ENCODE data around the gene FEZ2.

The FEZ2 gene

DNA sequence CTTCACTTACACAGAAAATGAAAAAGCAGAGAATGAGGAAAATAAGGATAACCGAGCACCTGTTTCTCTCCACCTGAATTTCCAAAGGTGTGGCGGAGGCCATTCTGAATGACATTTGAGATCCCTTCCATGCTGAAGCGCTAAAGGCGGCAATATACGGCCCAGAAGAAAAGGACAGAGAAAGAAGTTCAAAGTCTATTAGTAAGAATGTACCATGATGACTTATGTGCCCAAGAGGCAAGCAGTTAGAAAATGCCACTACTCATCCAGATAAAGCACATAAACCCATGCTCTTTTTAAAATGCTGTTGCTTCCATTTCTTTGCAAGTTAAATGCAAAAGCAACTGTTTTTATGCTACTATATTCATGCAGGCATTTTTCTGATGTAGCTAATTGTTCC is 37.2 kb downstream of the FEZ2 start:
- DNase-seq, result no peak

DNA sequence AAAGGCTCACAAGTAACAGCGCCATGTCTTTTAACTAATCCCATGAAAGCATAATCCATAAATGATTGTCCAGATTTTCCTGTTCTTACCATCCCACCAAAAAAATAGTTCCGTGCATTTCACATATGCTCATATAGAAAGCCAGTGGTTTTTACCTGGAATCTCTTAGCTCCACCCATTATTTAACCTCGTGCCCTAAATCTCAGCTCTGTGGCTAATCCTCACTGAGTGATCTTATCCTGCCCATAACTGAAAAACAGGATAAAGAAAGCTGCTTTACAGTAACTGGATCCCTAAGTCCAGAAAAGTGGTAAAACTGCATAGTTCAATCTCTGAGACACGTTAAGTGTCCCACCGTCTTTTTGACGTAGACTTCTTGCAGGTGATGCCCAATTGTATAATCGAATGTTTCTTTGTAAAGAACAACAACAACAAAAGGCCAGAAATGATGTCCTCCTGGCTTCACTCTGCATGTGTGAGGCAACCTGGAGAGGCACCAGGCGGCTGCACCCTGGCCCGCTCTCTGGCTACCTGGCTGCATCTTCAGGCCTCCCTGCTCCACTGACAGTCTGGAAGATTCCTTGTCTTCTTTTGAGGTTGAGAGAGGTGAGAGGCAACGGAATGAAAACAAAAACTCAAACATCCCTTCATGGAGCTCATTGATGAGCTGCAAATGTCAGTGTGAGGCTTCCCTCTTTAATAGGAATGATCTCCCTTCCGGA is 38.6 kb downstream of the FEZ2 start:
- no peak for DNase-seq

DNA sequence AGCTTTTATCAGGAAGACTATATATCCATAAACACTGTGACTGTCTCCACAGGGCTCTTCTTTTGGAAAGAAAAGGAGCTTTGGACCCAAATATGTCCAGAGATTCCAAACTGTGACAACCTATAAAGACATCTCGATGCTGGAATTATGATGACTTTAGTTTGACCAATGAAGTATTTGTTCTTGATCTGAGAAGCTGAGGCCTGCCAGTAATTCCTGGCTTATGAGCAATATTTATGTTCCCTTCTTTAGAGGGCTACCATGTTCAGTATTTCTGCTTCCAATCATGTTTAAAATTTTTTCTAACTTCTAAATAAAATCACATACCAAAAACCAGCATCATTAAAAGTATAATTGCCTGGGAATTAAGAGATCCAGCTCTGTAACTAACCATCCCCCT is 41.1 kb downstream of the FEZ2 start:
- DNase-seq, result no peak

DNA sequence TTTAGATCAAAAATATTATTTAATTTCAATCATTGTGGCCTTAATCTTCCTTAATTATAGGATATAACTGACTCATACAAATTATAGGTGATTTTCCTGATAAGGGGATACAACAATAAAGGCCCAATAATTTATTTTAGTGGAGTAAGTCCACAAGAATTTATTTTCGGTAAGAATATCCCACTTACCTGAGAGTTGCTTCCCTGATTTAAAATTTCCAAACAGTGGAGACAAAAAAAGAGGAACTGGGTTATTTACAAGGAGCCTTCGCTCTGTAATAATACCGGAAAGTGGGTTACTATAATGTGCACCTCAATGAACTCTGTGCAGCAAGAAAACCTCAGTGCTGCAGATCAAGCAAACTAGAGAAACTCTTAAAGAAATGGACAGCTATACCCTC is 42.2 kb downstream of the FEZ2 start:
- DNase-seq, result no peak

DNA sequence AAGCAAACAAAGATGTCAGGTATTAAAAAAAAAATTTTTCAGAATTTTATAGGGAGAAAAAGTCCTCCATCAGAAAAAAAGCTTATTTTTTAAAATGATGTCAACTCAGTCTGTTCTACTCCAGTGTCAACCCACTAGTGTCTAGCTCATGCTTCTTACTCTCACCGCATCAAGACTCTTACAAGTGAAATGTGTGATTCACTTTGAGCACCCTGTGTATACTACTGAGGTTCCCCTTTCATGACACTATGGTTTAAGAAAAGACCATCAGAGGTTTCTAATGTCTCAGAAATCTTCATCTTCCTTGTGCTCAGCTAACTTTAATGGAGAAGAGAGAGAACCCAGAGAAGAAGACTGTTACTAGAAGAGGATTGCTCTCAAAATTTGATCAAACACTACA is 43.4 kb downstream of the FEZ2 start:
- no peak for DNase-seq

DNA sequence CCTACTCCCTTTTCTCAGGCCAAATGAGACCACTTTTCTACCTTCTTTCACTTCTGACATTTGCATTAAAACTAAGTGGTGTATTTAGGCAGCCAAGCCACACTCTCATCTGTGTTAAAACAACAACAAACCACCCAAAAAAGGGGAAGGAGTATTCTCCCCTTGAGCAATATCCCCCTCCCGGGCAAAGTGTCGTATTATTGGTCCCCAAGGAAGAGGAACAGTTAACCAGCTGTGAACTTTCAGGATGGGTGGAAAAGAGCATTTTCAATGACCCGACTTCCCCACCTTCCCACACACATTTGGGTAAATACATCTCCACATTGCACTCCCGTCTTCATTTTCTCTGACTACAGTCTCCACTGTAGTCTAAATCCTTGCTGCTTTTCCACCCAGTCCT is 44.3 kb downstream of the FEZ2 start:
- DNase-seq, result peak; percentile 67

DNA sequence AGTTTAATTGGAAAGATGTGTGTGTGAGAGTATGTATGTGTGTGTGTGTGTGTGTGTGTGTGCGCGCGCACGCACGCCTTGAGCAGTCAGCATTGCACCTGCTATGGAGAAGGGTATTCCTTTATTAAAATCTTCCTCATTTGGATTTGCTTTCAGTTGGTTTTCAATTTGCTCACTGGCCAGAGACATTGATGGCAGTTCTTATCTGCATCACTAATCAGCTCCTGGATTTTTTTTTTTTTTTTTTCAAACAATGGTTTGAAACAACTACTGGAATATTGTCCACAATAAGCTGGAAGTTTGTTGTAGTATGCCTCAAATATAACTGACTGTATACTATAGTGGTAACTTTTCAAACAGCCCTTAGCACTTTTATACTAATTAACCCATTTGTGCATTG is 48.0 kb downstream of the FEZ2 start:
- no peak for DNase-seq

DNA sequence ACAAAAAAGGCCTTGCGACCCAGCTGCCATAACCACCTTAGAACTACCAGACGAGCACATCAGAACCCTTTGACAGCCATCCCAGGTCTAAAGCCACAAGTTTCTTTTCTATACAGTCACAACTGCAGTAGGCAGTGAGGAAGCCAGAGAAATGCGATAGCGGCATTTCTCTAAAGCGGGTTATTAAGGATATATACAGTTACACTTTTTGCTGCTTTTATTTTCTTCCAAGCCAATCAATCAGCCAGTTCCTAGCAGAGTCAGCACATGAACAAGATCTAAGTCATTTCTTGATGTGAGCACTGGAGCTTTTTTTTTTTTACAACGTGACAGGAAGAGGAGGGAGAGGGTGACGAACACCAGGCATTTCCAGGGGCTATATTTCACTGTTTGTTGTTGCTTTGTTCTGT is 48.8 kb downstream of the FEZ2 start:
- DNase-seq, result peak; percentile 35

DNA sequence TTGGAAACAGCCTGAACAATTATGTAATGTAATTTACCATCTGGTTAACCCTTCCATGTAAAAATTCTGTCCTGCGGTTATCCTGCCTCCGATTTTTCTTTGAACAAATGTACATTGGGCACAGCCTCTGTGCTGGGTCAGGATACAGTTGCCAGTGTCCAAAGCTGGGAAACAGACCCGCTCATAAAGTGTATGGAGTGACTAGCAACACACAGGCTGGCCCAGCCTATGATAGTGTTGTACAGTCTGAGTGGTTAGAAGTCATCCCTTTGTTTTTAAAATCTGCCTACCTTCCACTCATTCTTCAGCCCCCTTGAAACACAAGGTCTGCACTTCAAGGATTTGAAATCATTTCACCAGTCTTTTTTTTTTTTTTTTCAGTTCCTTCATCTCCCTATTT is 50.1 kb downstream of the FEZ2 start:
- DNase-seq, result no peak

DNA sequence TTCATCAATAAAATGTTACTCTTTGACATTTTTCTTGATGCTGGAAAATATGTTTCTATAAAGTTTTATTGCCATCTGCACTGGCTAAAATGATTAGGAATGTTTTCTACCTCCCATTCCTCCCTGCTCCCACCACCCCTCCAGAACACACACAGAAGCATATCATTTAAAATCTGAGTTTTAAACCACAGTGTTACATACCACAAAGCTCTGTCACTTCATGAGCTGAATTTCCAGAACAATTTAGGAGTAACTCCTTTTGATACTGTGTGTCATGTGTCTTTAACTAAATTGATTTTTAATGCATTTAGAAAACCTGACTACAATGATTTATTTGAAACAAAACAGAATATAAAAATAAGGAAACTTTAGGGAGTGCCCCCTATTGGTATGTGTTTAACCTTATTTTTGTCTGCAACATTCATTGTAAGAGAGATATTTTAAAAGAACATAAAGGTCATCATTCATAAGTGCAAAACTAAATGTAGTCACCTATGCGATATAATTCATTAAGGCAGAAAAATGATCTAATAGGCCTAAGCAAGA is 52.0 kb downstream of the FEZ2 start:
- DNase-seq, result no peak

DNA sequence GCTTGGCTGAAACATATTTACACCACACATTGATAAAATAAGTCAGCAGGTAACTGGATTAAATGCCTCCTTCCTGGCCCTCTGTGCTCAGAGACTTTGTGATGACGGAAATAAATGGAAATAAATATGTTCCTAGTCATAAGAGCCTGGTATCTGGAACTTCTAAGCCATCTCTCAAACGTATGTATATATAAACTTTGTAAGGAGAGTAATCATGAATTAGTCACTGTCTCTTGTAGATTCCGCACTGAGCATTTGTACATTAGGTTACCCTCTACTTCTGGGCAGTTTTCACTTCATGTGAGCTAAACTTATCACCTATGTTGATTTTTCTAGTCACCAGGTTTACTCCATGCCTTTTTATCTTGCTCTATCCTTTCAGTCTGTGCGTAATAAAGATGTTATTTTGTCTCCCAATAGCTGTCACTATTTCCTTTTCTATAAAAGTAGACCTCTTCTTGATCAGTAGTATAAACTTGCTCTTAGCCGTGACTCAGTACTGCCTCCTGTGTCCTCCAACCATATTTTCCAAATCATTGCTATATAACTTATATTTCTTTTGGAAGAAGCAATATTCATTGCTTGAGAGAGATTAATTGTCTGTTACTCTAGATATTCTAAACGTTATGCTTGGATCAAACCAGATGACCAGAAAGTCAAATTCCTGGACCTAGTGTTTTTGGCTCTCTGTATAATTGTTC is 53.2 kb downstream of the FEZ2 start:
- no peak for DNase-seq

DNA sequence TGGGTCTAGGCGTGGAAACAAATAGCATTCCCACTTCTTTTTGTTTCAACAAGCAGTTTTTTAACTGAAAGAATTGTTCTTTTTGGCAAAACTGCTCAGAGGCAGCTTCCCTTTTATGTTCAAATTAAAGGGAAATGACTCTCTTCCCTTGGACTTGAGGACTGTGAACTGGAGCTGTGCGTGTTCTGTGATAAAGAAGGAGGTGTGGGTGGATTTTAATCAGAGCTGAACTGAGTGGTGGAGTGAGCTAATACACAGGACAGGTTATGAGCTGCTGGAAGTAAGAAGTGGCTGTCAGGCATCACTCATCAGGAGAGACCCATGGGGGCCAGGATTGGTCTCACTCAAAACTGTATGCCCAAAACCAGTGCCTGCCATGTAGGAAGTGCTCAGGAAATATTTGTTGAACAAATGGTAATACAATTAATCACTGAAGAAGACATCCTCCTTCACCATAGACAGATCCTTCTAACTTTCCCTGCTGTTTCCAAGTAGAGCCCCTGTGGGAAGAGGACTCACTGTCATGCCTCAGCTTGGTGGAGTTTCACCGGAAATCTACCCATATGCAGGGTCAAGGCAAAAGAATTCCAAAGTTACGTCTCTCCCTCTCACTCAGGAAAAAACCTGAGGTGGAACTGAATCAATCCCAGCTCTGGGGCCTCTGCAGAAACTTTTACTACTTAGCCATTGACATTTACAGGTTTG is 55.9 kb downstream of the FEZ2 start:
- DNase-seq, result peak; percentile 18

DNA sequence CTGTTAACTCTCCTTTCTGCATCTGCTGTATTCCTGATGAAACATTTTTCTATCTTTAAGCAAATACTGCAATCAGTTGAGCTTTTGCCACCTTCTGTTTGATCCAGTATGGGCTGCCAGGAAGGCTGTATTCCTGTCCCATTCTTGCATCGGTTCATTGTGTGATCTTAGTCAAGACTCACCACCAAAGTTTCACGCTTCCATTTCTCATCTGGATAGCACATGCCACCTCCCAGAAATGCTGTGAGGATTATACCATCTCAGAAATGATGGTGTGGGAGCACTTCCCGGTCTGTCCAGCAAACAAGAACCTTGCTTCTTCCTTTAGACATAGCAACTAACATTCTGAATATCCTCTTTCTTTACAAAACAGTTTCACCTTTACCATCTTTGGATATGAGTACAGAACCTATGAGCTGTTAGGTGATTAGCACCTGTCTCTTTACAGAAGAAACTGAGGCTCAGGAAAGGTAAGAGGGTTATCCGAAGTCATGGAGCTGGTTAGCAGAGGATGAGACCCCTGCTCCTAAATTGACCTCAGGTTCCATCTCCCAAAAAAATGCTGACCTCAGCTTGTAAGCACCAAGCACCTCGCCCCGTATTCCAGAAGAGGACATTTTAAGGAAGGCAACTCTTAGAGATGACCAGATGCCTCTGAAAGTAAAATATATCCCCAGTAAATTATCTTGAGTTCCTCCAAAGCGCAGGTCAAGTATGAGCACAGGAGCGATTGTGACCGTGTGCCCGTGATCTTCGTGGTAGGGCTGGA is 56.8 kb downstream of the FEZ2 start:
- no peak for DNase-seq

DNA sequence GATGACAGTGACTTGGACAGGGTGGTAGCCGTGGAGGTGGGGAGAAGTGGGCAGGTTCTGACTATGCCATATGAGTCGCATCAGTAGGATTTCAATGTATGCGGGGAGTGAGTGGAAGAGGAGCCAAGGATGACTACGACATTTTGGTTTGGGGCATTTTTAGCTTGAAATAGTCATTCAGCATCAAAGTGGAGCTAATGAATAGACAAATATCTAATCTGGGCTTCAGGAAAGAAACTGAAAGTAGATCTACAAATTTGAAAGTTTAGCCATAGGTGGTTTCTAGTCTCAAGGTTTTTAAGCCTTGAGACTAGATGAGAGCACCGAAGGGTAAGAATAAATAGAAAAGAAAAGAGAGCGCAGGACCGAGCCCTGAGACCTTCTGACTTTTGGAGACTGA is 58.3 kb downstream of the FEZ2 start:
- DNase-seq, result no peak

DNA sequence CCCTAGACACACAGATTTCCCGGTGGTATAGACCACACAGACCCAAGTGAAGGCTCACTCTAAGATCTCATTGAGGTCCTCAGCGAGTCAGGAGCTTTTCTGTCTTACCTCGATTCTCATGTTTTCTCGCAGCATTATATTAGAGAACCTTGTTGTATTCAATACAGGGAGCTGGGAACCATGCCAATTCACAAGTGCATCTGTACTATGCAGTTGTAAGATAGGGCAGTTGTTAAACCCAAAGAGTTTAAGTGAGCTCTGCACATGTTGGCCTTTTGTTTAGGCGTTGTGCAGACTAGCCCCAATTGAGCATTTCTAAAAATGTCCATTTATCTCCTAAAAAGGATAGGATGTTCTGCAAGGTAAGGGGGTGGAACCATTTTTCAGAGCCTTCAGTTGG is 59.6 kb downstream of the FEZ2 start:
- DNase-seq, result peak; percentile 92

DNA sequence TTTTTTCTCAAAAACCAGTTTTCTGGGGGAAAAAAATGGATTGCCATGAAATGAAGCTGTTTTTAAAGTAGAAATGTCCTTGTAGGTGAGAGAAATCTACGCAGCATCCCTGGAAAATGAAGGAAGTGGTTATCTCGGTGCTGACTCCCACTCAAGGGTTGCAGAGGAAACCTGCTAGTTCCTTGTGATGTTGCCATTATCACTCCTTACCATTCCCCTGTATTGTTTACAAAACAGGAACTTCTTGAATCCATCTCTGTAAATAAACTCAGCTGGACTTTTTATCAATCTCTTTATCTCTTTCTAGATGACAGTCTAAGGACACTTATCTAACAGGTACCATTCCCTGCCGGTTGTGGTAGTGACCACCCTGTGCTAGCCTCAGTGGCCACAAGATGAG is 61.2 kb downstream of the FEZ2 start:
- no peak for DNase-seq

DNA sequence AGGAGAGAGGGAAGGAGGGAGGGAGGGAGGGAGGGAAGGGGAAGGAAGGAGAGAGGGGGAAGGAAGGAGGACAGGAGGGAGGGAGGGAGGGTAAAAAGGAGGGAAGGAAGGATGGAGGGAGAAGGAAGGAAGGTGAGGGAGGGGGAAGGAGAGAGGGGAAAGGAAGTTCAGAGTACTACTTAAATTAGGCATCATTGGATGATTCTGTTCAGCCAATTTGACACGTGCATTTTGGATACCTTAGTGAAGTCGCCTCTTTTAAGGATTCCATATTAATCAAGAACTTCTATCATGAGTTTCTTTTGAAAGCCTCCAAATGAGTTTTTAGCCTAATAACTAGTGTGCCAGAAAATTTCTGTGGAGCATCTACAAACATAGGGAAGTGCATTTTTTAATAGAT is 62.9 kb downstream of the FEZ2 start:
- DNase-seq, result no peak

DNA sequence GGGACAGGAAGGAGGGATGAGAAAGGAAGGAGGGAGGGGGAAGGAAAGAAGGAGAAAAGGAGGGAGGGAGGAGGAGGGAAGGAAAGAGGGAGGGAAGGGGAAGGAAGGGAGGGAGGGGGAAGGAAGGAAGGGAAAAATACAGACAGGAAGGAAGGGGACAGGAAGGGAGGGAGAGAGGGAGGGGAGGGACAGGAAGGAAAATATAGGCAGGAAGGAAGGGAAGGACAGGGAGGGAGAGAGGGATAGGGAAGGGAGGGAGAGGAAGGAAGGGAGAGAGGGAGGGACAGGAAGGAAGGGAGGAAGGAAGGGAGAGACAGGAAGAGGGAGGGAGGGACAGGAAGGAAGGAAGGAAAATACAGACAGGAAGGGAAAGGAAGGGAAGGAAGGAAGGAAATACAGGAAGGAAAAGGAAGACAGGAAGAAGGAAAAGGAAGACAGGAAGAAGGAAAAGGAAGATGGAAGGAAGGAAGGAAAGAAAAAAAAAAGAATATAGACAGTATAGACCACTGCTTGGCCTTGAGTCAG is 63.6 kb downstream of the FEZ2 start:
- no peak for DNase-seq

DNA sequence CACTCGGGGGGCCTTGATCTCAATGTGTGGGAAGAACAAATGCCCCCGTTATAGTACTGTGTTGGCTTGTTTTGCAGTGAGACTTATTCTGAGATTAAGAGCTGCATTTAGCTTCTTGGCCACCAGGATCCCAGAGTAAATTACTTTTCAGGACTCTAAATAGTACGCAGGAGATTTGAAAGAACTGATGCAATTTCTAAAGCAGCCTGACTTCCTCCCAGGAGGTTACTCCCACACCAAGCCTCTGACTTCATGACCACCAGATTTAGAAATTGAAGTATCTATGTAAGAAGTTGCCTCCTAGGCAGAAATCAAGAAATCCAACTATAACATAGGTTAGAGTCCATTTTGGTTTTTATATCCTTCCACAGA is 67.0 kb downstream of the FEZ2 start:
- peak; percentile 55 for DNase-seq

DNA sequence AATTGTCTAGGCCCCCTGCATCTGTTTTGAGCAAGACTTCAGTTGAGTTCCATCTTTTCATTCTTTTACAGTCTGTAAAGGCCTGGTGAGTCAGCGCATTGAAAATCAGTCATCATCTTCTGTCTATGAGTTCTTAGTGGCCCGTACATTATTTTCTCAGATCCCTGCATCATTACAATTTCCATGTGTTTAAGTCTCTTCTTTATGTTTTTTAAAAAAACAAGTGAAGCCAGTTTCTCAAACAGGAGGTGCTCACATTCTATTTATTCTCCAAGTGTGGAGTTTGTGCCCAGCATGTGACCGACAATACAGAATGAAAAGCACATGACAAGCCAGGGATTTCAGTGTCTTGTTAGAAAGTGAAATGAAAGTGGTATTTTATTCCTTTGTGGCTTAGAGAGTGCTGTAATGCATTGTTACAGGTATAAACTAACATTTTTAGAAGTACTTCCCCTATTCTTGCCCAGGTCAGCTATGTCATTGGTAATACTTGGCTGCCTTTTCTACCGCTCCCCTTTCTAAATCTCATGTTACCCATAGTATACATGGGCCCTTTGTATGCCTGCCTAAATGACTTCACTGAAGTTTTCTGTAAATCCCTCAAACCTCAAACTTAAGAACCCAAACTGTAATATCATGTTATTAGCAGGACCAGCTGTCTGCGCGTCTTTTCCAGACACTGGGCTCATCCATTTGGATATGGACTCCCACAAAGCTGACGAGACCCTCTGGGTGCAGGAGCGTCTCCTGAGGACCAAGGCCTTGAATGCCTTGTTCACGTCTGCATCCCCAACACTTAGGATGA is 67.6 kb downstream of the FEZ2 start:
- DNase-seq, result no peak

DNA sequence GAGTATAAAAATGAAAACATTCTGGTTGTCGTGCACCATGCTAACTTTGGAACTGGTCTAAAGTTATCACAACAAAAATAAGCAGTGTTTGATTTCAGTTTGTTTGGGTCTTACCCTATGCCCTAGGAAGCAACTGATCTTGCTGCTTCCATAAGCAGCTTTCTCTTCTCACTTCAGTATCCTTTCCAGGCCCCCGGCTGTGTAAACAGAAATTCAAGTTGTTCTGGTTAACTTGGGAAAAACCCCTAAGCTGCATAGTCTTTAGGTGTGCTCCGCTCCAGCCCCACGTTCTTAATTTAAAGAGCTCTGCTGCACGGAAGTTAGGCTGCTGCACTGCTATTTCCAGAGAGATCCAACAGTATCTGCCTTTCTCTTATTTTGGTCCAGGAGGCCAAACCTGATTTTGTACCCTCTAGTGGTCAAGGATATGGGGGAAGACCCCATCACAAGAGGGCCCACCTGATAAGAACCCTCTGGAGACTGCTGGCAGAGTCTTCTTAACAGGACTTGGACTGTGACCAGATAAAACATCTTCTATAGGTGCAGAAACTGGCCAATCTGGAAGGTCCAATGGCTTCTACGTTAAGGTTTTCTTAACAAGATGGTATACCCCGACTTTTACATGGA is 69.1 kb downstream of the FEZ2 start:
- DNase-seq, result no peak

DNA sequence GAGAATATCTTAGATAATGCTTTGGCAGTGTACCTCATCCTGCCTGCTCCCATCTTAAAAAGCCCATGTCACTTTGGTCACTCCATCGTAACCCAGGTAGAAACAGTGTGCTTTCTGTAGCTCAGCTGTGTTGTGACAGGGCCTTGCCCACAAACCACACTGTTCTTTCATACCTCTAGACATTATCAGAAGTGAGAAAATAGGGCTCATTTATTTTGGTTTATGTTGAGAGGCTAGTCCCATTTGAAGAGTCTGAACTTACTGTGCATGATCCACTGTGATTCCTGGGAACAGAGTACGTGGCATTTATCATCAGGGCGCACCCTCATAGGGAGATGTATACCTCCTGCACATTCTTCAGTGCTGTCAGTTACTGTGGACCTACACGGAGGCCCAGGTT is 69.7 kb downstream of the FEZ2 start:
- no peak for DNase-seq

All from hematopoietic multipotent progenitor cell treated with erythropoietin and hydrocortisone succinate and interleukin-3 and kit ligand, for 4 days (in vitro differentiated cells).